Esophagus (tissue), 2 donors: Measurements from ENCODE around the gene KARS1. TPM values are rescaled to one million over a fixed set of nuclear protein-coding genes. Genes with fewer than 3 reads are reported as not detected.

Experiments used
- H3K27ac ChIP-seq, 2 donors: one replicate each; pipeline ENCODE4 v1.5.1; 2013; ENCODE audit warnings: low read depth in 2 of 2, mild to moderate bottlenecking in 2 of 2, inconsistent platforms in 1 of 2, low read length in 1 of 2, moderate library complexity in 1 of 2
- H3K27me3 ChIP-seq, 2 donors: one replicate each; pipeline ENCODE4 v1.6.1; 2013; ENCODE audit warnings: low read length in 2 of 2, control low read depth in 1 of 2, mild to moderate bottlenecking in 1 of 2; ENCODE audit not compliant: insufficient read depth in 2 of 2, control insufficient read depth in 1 of 2
- H3K36me3 ChIP-seq, 2 donors: one replicate each; pipeline ENCODE4 v1.6.1; 2013; ENCODE audit warnings: low read length in 1 of 2; ENCODE audit not compliant: control insufficient read depth in 2 of 2, insufficient read depth in 2 of 2
- H3K4me1 ChIP-seq, 2 donors: one replicate each; pipeline ENCODE4 v1.6.1; 2013; ENCODE audit warnings: low read length in 1 of 2; ENCODE audit not compliant: control insufficient read depth in 2 of 2, insufficient read depth in 2 of 2
- H3K4me3 ChIP-seq, 2 donors: one replicate each; pipeline ENCODE4 v1.5.1; 2013; ENCODE audit warnings: low read length in 2 of 2, mild to moderate bottlenecking in 2 of 2, low read depth in 1 of 2, moderate library complexity in 1 of 2
- H3K9me3 ChIP-seq, 2 donors: one replicate each; pipeline ENCODE4 v1.6.1; 2013; ENCODE audit warnings: mild to moderate bottlenecking in 2 of 2, low read depth in 1 of 2, low read length in 1 of 2, moderate library complexity in 1 of 2; ENCODE audit not compliant: control insufficient read depth in 2 of 2, insufficient read depth in 1 of 2
- WGBS, 2 donors: extraction: QIAGEN DNeasy Blood & Tissue Kit; methylation state at CpG; one replicate each; pipeline ENCODE4 v1.1.7; 2013; 5-methylcytosine and 5-hydroxymethylcytosine counted together
- polyA plus RNA-seq, 2 donors: library from polyadenylated mRNA; stranded (reverse); fragments of 200-250 nt; gene quantifications; one replicate each; pipeline ENCODE4 v1.2.3, GENCODE V29; 2013
- donor health status: healthy with polysubstance abuse.
- donor health status: Bipolar disorder and iron deficiency.

Gene KARS1
- polyA plus RNA-seq, 2 donors, result 49.6 to 88.5 TPM

DNA sequence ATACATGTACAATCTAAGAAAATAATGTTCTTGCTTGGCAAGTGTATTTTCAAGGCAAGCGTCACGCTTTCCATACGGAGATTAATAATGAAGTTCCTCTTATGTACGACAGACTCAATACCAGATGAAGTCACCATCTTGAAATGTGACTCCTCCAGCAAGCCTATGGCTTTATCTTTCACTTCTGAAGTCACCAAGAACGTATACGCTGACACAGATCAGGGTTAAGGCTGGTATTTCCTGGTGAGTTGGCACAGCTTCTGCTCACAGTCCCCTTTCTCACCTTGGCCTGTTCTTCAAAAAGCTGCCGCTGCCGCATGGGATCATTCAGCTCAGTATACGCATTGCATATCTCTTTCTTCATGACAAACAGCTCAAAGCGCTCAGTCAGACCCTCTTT is 18.3 kb downstream of the KARS1 start:
- 91 to 93% methylated on average over 10 of the region's 10 CpGs for WGBS, 2 donors

DNA sequence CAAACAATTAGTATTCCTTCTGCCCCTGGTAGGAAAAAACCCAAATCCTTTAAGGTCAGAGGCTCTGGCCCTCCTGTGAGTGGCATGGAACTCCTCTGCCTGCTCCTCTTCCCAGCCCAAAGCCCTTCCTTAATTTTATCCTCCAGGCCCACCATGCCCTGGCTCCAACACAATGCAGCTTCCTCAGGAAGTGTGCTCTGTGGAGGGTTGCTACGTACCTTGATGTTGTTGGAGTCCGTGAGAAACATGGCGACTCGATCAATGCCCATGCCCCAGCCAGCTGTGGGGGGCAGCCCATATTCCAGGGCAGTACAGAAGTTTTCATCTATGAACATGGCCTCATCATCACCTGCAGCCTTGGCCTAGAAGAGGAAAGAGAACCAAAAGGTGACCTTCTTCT is 19.1 kb downstream of the KARS1 start:
- no peak overlapping the region for H3K4me3 ChIP-seq
- no peak overlapping the region for H3K27ac ChIP-seq
- peaks cover 35 to 38% of the 10 kb centered on the region in 2 donors for H3K36me3 ChIP-seq
- WGBS, 2 donors, result 83 to 84% methylated on average over 4 of the region's 4 CpGs
- H3K9me3 ChIP-seq, result no peaks in the 10 kb centered on the region
- no peaks in the 10 kb centered on the region for H3K4me1 ChIP-seq
- no peaks in the 10 kb centered on the region for H3K27me3 ChIP-seq

More for the DNA sequence above, 18.3 kb downstream of the KARS1 start:
- Histone ChIP-seq H3K4me3 (no peak overlapping the region), H3K27ac (no peak overlapping the region), H3K36me3 (peaks cover 35 to 38% of the 10 kb centered on the region in 2 donors), H3K27me3 (no peaks in the 10 kb centered on the region), H3K9me3 (no peaks in the 10 kb centered on the region), H3K4me1 (no peaks in the 10 kb centered on the region)

DNA sequence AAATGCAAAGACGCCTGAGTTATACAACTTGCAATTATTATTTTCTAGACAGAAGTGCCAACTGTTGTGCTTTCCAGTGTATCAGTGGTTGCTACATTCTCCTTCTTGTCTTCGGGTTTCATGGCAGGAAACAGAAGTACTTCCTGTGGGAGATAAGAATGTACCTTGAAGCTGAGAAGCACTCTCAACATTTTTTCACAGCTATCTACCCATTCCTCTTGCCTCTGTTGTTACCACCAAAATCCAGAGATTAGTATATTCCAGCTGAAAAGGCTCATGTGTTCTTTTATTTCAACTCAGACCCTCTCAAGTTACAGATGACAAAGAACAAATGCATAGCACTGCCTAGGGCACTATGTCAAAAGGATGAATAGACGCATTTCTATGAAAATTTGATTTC is 19.6 kb downstream of the KARS1 start:
- no peaks in the 10 kb centered on the region for H3K9me3 ChIP-seq
- 63 to 67% methylated on average over 3 of the region's 3 CpGs for WGBS, 2 donors
- H3K36me3 ChIP-seq, result peaks cover 35 to 38% of the 10 kb centered on the region in 2 donors
- no peak overlapping the region for H3K4me3 ChIP-seq
- H3K4me1 ChIP-seq, result no peaks in the 10 kb centered on the region
- no peaks in the 10 kb centered on the region for H3K27me3 ChIP-seq
- H3K27ac ChIP-seq, result no peak overlapping the region

DNA sequence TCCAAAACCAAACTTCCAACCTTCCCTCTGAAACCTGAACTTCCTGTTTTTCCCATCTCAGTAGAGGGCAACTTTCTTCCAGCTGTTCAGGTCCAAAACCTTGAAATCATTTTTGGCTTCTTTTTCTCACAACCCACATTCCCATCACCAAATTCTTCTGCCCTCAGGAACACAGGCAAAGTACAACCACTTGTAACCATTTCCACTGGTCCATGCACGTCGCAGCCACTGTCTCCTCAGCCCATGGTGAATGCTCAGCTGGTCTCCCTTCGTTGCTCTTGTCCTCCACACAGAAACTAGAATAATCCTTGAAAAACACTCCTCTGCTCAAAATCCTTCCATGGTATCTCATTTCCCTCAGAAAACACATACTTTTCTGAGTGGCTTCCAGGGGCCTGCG is 20.7 kb downstream of the KARS1 start:
- 87 to 92% methylated on average over 4 of the region's 4 CpGs for WGBS, 2 donors
- H3K4me3 ChIP-seq, result no peak overlapping the region
- peak overlapping the region in 1 of 2 donors; percentile 7 for H3K27ac ChIP-seq
- H3K4me1 ChIP-seq, result peaks cover 0 to 4% of the 10 kb centered on the region in 2 donors
- H3K36me3 ChIP-seq, result peaks cover 35% of the 10 kb centered on the region in 2 donors
- H3K9me3 ChIP-seq, result no peaks in the 10 kb centered on the region
- no peaks in the 10 kb centered on the region for H3K27me3 ChIP-seq

DNA sequence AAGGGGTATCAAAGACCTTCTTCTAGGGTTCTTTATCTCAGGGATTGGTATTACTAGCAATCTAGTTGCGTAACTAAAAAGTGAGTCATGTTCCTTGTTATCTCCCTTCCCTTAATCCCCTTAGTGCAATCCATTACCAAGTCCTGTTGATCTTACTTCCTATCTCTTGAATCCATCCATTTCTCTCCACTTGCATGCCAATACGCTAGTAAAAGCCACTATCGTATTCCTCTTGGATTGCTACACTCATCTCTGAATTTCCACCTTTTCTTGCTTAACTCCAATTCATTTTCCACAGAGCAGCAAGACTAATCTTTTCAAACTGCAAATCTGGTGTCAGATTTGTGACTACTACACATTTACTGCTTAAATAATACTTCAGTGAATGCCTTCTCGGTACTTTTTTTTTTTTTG is 22.5 kb downstream of the KARS1 start:
- H3K27me3 ChIP-seq, result no peaks in the 10 kb centered on the region
- 71 to 82% methylated on average over 4 of the region's 4 CpGs for WGBS, 2 donors
- H3K36me3 ChIP-seq, result peaks cover 25 to 29% of the 10 kb centered on the region in 2 donors
- no peaks in the 10 kb centered on the region for H3K9me3 ChIP-seq
- H3K27ac ChIP-seq, result no peak overlapping the region
- H3K4me3 ChIP-seq, result no peak overlapping the region
- peaks cover 0 to 5% of the 10 kb centered on the region in 2 donors for H3K4me1 ChIP-seq

DNA sequence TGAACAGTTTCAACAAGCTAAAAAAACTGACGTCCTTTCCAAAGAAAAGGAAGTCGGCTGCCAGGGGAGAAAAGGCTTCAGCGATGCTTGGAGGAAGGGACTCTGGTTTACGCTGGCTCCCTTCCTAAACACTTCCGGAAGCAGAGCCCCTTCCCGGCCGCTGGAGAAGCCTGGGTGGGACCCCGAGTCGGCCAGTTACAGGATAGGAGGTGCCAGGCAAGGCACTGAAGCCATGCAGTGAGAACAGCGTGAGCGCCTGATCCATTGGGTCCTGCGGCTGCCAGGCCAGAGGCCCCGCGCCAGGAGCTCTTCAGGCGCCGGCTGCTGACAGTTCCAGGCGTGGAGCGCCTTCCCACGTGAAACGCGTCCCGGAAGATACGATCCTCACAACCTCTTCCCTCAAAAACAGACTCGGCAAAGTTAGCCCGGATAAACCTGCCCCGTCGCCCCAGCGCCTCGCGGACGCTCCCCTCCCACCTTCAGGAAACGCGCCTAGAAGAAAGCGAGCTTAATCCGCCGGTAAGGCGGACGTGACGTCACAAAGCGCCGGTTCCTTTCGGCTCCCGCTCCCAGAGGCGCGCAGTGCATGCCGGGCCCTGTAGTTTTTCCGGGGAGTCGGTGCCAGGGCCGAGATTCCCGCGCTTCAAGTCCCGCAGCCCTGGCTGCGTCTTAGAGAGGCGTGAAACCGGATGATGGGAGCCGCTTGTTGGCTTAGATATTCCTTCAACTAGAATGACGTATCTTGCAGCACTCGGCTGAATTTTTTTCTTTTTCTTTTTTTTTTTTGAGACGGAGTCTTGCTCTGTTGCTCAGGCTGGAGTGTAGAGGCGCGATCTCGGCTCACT is 24.5 kb downstream of the KARS1 start, which contains the start of gene ADAT1:
Gene ADAT1, minus strand, starts transcription at position 521 of the 845 bp plus-strand sequence. CDS start 2,482 bp downstream, outside the sequence.
- H3K27ac ChIP-seq, result peak within 1 kb of the TSS; percentile 96 to 99
- no peaks in the 10 kb centered on the region for H3K9me3 ChIP-seq
- peaks cover 0 to 5% of the 10 kb centered on the region in 2 donors for H3K4me1 ChIP-seq
- WGBS, 2 donors, result 0% methylated on average over 62 of the region's 62 CpGs
- H3K27me3 ChIP-seq, result no peaks in the 10 kb centered on the region
- peak within 1 kb of the TSS; percentile 66 to 93 for H3K4me3 ChIP-seq
- H3K36me3 ChIP-seq, result peaks cover 15% of the 10 kb centered on the region in 2 donors

DNA sequence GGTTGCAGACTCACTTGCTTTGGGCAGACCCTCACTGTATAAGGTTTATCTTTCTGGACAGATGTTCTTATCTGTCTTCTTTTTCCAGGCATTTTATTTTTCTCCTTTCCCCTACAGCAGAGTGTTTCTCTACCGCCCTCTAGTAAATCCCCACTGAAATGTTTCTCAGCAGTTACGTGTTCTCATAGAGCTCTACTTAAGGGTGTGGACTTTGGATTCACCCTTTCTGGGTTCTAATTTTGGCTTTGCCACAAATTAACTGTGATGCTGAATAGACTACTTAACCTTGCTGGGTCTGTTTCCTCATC is 26.3 kb downstream of the KARS1 start:
- peaks cover 2 to 4% of the 10 kb centered on the region in 2 donors for H3K36me3 ChIP-seq

DNA sequence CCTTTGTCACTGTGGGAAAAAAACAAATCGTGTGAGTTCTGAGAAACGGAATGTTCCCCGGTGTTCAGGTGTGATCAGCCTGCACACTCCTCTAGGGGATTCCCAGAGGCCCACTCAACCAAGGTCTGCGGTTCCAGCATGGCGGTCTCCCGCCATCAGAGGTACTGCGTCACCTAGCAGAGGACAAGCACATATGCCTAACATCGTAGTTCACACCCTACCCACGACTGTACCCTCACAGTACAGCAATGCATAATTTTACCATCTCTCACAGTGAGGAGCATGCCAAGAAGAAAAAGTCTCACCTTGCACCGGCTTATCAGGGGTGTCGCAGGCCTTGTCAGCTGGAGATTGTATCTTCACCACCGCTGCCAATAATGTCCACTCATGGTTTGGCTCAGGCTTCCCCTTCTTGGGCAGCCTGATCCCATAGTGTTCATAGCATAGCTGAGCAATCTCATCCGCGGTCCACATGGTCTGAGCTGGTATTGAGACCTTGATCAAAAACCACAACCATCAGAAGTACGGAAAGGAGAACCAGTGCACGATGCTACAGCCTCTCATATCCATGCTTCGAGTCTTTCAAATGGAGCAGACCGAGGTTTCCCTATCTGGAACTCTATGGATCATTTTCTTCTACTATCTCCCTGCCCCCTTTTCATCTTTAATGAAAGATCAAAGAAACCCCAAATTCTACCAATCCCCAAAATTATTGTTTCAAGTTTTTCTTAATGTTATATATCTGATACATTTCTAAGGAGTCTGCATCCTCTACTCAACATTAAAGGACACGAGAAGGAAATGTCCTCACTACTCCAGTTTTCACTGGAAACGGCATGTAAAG is 26.9 kb downstream of the KARS1 start:
- no peaks in the 10 kb centered on the region for H3K27me3 ChIP-seq
- peaks cover 4 to 6% of the 10 kb centered on the region in 2 donors for H3K36me3 ChIP-seq
- WGBS, 2 donors, result 85 to 89% methylated on average over 20 of the region's 20 CpGs
- H3K9me3 ChIP-seq, result no peaks in the 10 kb centered on the region
- H3K4me3 ChIP-seq, result no peak overlapping the region
- H3K4me1 ChIP-seq, result peaks cover 0 to 5% of the 10 kb centered on the region in 2 donors
- no peak overlapping the region for H3K27ac ChIP-seq

More for the DNA sequence above, 26.3 kb downstream of the KARS1 start:
- H3K4me3 ChIP-seq, result no peak overlapping the region
- WGBS, 2 donors, result 11 to 18% methylated on average over 2 of the region's 2 CpGs
- H3K4me1 ChIP-seq, result peaks cover 0 to 5% of the 10 kb centered on the region in 2 donors
- no peaks in the 10 kb centered on the region for H3K9me3 ChIP-seq
- H3K27ac ChIP-seq, result no peak overlapping the region
- H3K27me3 ChIP-seq, result no peaks in the 10 kb centered on the region

DNA sequence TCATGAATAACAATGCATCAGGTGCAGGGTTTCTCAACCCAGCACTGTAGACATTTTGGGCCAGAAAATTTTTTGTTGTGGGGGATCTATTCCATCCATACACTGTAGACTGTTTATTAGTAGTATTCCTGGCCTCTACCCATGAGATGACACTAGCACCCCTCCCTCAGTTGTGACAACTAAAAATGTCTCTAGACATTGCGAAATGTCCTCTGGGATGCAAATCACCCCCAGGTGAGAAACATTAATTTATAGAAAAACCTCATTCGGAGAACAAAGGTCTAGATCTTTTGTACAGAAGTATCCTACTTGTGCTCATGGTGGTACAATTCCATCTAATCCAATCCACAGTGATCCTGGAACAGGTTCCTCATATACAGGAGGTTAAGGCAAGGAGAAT is 28.7 kb downstream of the KARS1 start:
- no peaks in the 10 kb centered on the region for H3K9me3 ChIP-seq
- peaks cover 0 to 5% of the 10 kb centered on the region in 2 donors for H3K4me1 ChIP-seq
- no peaks in the 10 kb centered on the region for H3K27me3 ChIP-seq
- WGBS, 2 donors, result 90 to 93% methylated on average over 2 of the region's 2 CpGs
- H3K27ac ChIP-seq, result no peak overlapping the region
- H3K36me3 ChIP-seq, result peaks cover 5 to 7% of the 10 kb centered on the region in 2 donors
- H3K4me3 ChIP-seq, result no peak overlapping the region
